GM23338 (cell line): Measurements from ENCODE around the gene TRAF2. TPM values are rescaled to one million over a fixed set of nuclear protein-coding genes. Genes with fewer than 3 reads are reported as not detected.

Source experiments
- ATAC-seq: fragments of 200-7000 bp; cut with Tn5 transposase; 3 replicates; pipeline ENCODE4 v1.9.1; 2020
- DNase-seq: peaks from one replicate; pipeline ENCODE4 v3.0.0-alpha.2; 2015; ENCODE audit warnings: low spot score
- H2AFZ ChIP-seq: fragments of 200-600 bp; sonication (generic); 2 replicates; pipeline ENCODE4 v1.8.0; 2016; ENCODE audit warnings: antibody characterized with exemption, mild to moderate bottlenecking, moderate library complexity
- H3F3A ChIP-seq: fragments of 200-600 bp; sonication (generic); replicated peaks from 2 replicates; pipeline ENCODE4 v1.8.0; 2017; ENCODE audit warnings: antibody characterized with exemption, mixed run types, low read depth
- H3K27ac ChIP-seq: fragments of 200-600 bp; sonication (generic); 2 replicates; pipeline ENCODE4 v1.6.1; 2016; ENCODE audit warnings: low read depth
- H3K27me3 ChIP-seq: fragments of 200-600 bp; sonication (generic); 2 replicates; pipeline ENCODE4 v1.8.0; 2016; ENCODE audit warnings: mild to moderate bottlenecking, mixed run types, moderate library complexity; ENCODE audit not compliant: insufficient read depth
- H3K36me3 ChIP-seq: fragments of 200-600 bp; sonication (generic); 2 replicates; pipeline ENCODE4 v1.8.0; 2016; ENCODE audit warnings: mild to moderate bottlenecking; ENCODE audit not compliant: insufficient read depth
- H3K4me1 ChIP-seq: fragments of 200-600 bp; sonication (generic); 2 replicates; pipeline ENCODE4 v1.8.0; 2016; ENCODE audit warnings: mild to moderate bottlenecking, moderate library complexity; ENCODE audit not compliant: insufficient read depth
- H3K4me2 ChIP-seq: fragments of 200-600 bp; sonication (generic); 2 replicates; pipeline ENCODE4 v1.7.1; 2017; ENCODE audit warnings: mixed run types
- H3K4me3 ChIP-seq: fragments of 200-600 bp; sonication (generic); 2 replicates; pipeline ENCODE4 v1.6.1; 2016; ENCODE audit warnings: mixed run types
- H3K79me2 ChIP-seq: fragments of 200-600 bp; sonication (generic); replicated peaks from 2 replicates; pipeline ENCODE4 v1.8.0; 2017; ENCODE audit warnings: mild to moderate bottlenecking; ENCODE audit not compliant: insufficient read depth
- H3K9me2 ChIP-seq: fragments of 200-600 bp; sonication (generic); 2 replicates; pipeline ENCODE4 v1.8.0; 2017; ENCODE audit not compliant: insufficient read depth
- H4K20me1 ChIP-seq: fragments of 200-600 bp; sonication (generic); replicated peaks from 2 replicates; pipeline ENCODE4 v1.8.0; 2017; ENCODE audit warnings: mild to moderate bottlenecking; ENCODE audit not compliant: insufficient read depth
- H3K27ac Mint-ChIP-seq: 2 replicates; pipeline ENCODE4 v1.8.0; 2020; ENCODE audit warnings: inconsistent platforms, mild to moderate bottlenecking, moderate library complexity, mixed read lengths
- H3K27me3 Mint-ChIP-seq: 3 replicates; pipeline ENCODE4 v1.8.0; 2022; ENCODE audit warnings: low read depth, mild to moderate bottlenecking, moderate library complexity, mixed read lengths, inconsistent platforms; ENCODE audit not compliant: insufficient read depth, poor library complexity
- H3K36me3 Mint-ChIP-seq: 3 replicates; pipeline ENCODE4 v1.8.0; 2021; ENCODE audit warnings: low read depth, mild to moderate bottlenecking, inconsistent platforms, moderate library complexity, mixed read lengths
- H3K4me1 Mint-ChIP-seq: 3 replicates; pipeline ENCODE4 v1.8.0; 2020; ENCODE audit warnings: mild to moderate bottlenecking, inconsistent platforms, mixed read lengths
- H3K4me3 Mint-ChIP-seq: 3 replicates; pipeline ENCODE4 v1.8.0; 2021; ENCODE audit warnings: moderate library complexity, mild to moderate bottlenecking, inconsistent platforms, mixed read lengths
- H3K9me3 Mint-ChIP-seq: 3 replicates; pipeline ENCODE4 v1.8.0; 2020; ENCODE audit warnings: moderate library complexity, mild to moderate bottlenecking, inconsistent platforms, mixed read lengths
- CREB1 ChIP-seq: fragments of 250-450 bp; sonication (Bioruptor Pico); IDR thresholded peaks from 2 replicates; pipeline ENCODE4 v1.5.0; 2020; ENCODE audit warnings: low read depth, mild to moderate bottlenecking, moderate library complexity
- CTCF ChIP-seq, 2 experiments: fragments of 200-600 bp in 1 of 2; sonication (generic) in 1 of 2; conservative IDR thresholded peaks; 2 replicates each; pipeline versions ENCODE4 v1.5.1 to v1.6.1; 2016 to 2017; ENCODE audit warnings: antibody characterized with exemption in 2 of 2, low read depth in 2 of 2, mild to moderate bottlenecking in 2 of 2, moderate library complexity in 1 of 2
- ETS1 ChIP-seq: IDR thresholded peaks from 2 replicates; pipeline ENCODE4 v1.6.1; 2016; ENCODE audit warnings: antibody characterized with exemption
- JUNB ChIP-seq: IDR thresholded peaks from one replicate; pipeline ENCODE4 v1.6.1; 2016; ENCODE audit warnings: antibody characterized with exemption; ENCODE audit not compliant: unreplicated experiment
- NANOG ChIP-seq: IDR thresholded peaks from 2 replicates; pipeline ENCODE4 v1.6.1; 2016; ENCODE audit warnings: antibody characterized with exemption, borderline replicate concordance
- REST ChIP-seq: IDR thresholded peaks from one replicate; pipeline ENCODE4 v1.6.1; 2018; ENCODE audit warnings: antibody characterized with exemption; ENCODE audit not compliant: unreplicated experiment
- STAT1 ChIP-seq: IDR thresholded peaks from one replicate; pipeline ENCODE4 v1.6.1; 2016; ENCODE audit warnings: antibody characterized with exemption; ENCODE audit not compliant: unreplicated experiment
- ZNF331 ChIP-seq: fragments of 250-450 bp; sonication (Bioruptor Pico); IDR thresholded peaks from 2 replicates; pipeline ENCODE4 v1.5.0; 2020; ENCODE audit warnings: low read depth, mild to moderate bottlenecking, moderate library complexity
- ZNF462 ChIP-seq: fragments of 250-450 bp; sonication (Bioruptor Pico); IDR thresholded peaks from 2 replicates; pipeline ENCODE4 v1.5.0; 2020; ENCODE audit warnings: mild to moderate bottlenecking, moderate library complexity
- polyA plus RNA-seq: library from polyadenylated mRNA; unstranded; fragments of >200 nt; fragmentation: Nextera tagmentation; extraction: Ambion mirVana; gene quantifications from 2 replicates; pipeline ENCODE4 v1.2.1, GENCODE V29; 2016
- total RNA-seq: library from RNA; depleted of rRNA; stranded (reverse); fragments of >200 nt; shearing (Covaris generic); gene quantifications from 2 replicates; pipeline ENCODE4 v1.2.3, GENCODE V29; 2014

Gene TRAF2
- total and polyA plus RNA-seq, 2 experiments from 2014 or later: 25.4 to 39.9 TPM

GRCh38 chr9:136856541-136857141 is 29.7 kb upstream of the TRAF2 start:
- no peaks in the 10 kb centered on the region for H3K36me3 ChIP-seq
- H3K27ac ChIP-seq: no peak overlapping the region
- Mint-ChIP-seq H3K4me3 (no peak overlapping the region), H3K27ac (no peak overlapping the region), H3K36me3 (peaks cover 6% of the 10 kb centered on the region; the same call in 2 of the 3 replicates), H3K4me1 (no peaks in the 10 kb centered on the region), H3K9me3 (no peaks in the 10 kb centered on the region), H3K27me3 (peaks cover 2% of the 10 kb centered on the region)
- no peak overlapping the region for H2AFZ ChIP-seq
- H3F3A ChIP-seq: no peaks in the 10 kb centered on the region
- no peaks in the 10 kb centered on the region for H3K9me2 ChIP-seq
- no peak for TF ChIP-seq STAT1
- TF ChIP-seq JUNB: no peak
- no peak for TF ChIP-seq CREB1 (CRISPR knock-in tag)
- no peak for TF ChIP-seq REST
- TF ChIP-seq ZNF331: no peak
- TF ChIP-seq ZNF462 (CRISPR knock-in tag): no peak
- TF ChIP-seq CTCF (conservative IDR thresholded peaks at IDR 0.05; ENCODE audit: low read depth in 2 of 2): 0 out of 4 replicates have a peak, but pooled peaks have one; percentile 5 to 13
- no peak for TF ChIP-seq ETS1
- TF ChIP-seq NANOG: no peak
- H4K20me1 ChIP-seq: 0 out of 2 replicates have a peak, but pooled peaks cover under 1% of the 10 kb centered on the region
- ATAC-seq (no peak), DNase-seq (no peak)
- H3K4me1 ChIP-seq: no peaks in the 10 kb centered on the region
- no peak overlapping the region for H3K4me3 ChIP-seq
- H3K79me2 ChIP-seq: no peaks in the 10 kb centered on the region
- H3K27me3 ChIP-seq: no peaks in the 10 kb centered on the region
- H3K4me2 ChIP-seq: no peak overlapping the region
